ENCODE data around the gene CLDN9. TPM values are rescaled to one million over a fixed set of nuclear protein-coding genes. Genes with fewer than 3 reads are reported as not detected.

CLDN9 gene
- total RNA-seq, 1 donor from 2014 or later, result under 0.01 TPM

GRCh38 chr16:3007957-3008689 is 4.6 kb upstream of the CLDN9 start:
- no peak for FAIRE-seq

GRCh38 chr16:3008690-3009037 is 4.1 kb upstream of the CLDN9 start:
- no peak for FAIRE-seq
- peaks cover 5% of the 10 kb centered on the region for H3K27me3 ChIP-seq (ENCODE audit: control insufficient read depth, insufficient read depth, low read length)
- H3K4me3 ChIP-seq (ENCODE audit: low read depth, low read length), result no peak overlapping the region
- no peak for TF ChIP-seq CTCF (IDR thresholded peaks at IDR 0.05; ENCODE audit: insufficient read depth, low read length, severe bottlenecking)
- peaks cover 2% of the 10 kb centered on the region for H3K36me3 ChIP-seq (ENCODE audit: control insufficient read depth, insufficient read depth, low read length)
- no peak for DNase-seq (ENCODE audit: low read depth)

More at GRCh38 chr16:3007957-3008689, 4.6 kb upstream of the CLDN9 start:
- Histone ChIP-seq H3K27me3 (ENCODE audit: control insufficient read depth, insufficient read depth, low read length) (peaks cover 4% of the 10 kb centered on the region), H3K4me3 (ENCODE audit: low read depth, low read length) (no peak overlapping the region), H3K36me3 (ENCODE audit: control insufficient read depth, insufficient read depth, low read length) (peaks cover 2% of the 10 kb centered on the region)
- no peak for DNase-seq (ENCODE audit: low read depth)
- TF ChIP-seq CTCF (IDR thresholded peaks at IDR 0.05; ENCODE audit: insufficient read depth, low read length, severe bottlenecking), result no peak

- DNase-seq (ENCODE audit: low read depth) (peak; percentile 79), FAIRE-seq (no peak)
- H3K4me3 ChIP-seq (ENCODE audit: low read depth, low read length), result no peak overlapping the region
- peaks cover 5% of the 10 kb centered on the region for H3K27me3 ChIP-seq (ENCODE audit: control insufficient read depth, insufficient read depth, low read length)
- no peak for TF ChIP-seq CTCF (IDR thresholded peaks at IDR 0.05; ENCODE audit: insufficient read depth, low read length, severe bottlenecking)
- H3K36me3 ChIP-seq (ENCODE audit: control insufficient read depth, insufficient read depth, low read length), result peaks cover 2% of the 10 kb centered on the region
Observed at GRCh38 chr16:3009568-3010390, 2.9 kb upstream of the CLDN9 start.

- FAIRE-seq (no peak), DNase-seq (ENCODE audit: low read depth) (no peak)
- no peak for TF ChIP-seq CTCF (IDR thresholded peaks at IDR 0.05; ENCODE audit: insufficient read depth, low read length, severe bottlenecking)
- H3K36me3 ChIP-seq (ENCODE audit: control insufficient read depth, insufficient read depth, low read length), result peaks cover 2% of the 10 kb centered on the region
- H3K27me3 ChIP-seq (ENCODE audit: control insufficient read depth, insufficient read depth, low read length), result peaks cover 5% of the 10 kb centered on the region
- H3K4me3 ChIP-seq (ENCODE audit: low read depth, low read length), result no peak overlapping the region
Observed at GRCh38 chr16:3010510-3010909, 2.2 kb upstream of the CLDN9 start.

GRCh38 chr16:3012246-3012645 is 477 bp upstream of the CLDN9 start:
- DNase-seq (ENCODE audit: low read depth) (no peak), FAIRE-seq (no peak)
- Histone ChIP-seq H3K27me3 (ENCODE audit: control insufficient read depth, insufficient read depth, low read length) (peaks cover 5% of the 10 kb centered on the region), H3K36me3 (ENCODE audit: control insufficient read depth, insufficient read depth, low read length) (no peaks in the 10 kb centered on the region), H3K4me3 (ENCODE audit: low read depth, low read length) (no peak overlapping the region)
- TF ChIP-seq CTCF (IDR thresholded peaks at IDR 0.05; ENCODE audit: insufficient read depth, low read length, severe bottlenecking), result no peak
